Measurements from ENCODE around the gene OXSR1. TPM values are rescaled to one million over a fixed set of nuclear protein-coding genes. Genes with fewer than 3 reads are reported as not detected.
"Not testable (repeated sequence)": the region's sequence is repeated elsewhere in the genome, so short reads cannot be mapped to it uniquely, and the experiment has no call there.

Gene OXSR1
- total RNA-seq, 2 donors from 2014 or later, result 16.1 to 23.7 TPM

DNA sequence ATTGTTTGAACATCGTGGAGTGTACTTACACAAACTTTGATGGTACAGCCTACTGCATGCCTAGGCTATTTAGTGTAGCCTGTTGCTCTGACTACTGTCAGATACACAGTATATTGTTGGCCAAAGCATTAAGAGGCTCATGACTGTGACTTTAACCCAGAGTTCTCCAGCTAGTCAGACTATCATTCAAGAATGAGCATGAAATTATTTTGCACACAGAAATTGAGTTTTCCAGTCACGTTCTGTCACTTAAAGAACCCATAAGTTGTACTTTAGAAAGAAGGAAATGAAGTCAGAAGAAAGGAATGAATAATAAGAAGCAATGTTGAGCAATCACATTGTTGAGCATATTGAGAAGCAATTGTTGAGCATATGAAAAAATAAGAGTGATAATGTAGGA is 62.7 kb downstream of the OXSR1 start:
- Histone ChIP-seq H3K4me1 (no peaks in the 10 kb centered on the region), H3K9me3 (no peaks in the 10 kb centered on the region), H3K4me3 (no peak overlapping the region), H3K27ac (no peak overlapping the region), H3K27me3 (no peaks in the 10 kb centered on the region), H3K36me3 (replicated peaks in 1 of 2; ENCODE audit: insufficient read depth in 1 of 2, low read depth in 2 of 2) (peaks cover 0 to 3% of the 10 kb centered on the region in 2 donors)
- no peak for DNase-seq
- WGBS, 2 donors, result 68 to 96% methylated on average over 2 of the region's 2 CpGs
- ATAC-seq, result no peak
- TF ChIP-seq, protein P1, sequence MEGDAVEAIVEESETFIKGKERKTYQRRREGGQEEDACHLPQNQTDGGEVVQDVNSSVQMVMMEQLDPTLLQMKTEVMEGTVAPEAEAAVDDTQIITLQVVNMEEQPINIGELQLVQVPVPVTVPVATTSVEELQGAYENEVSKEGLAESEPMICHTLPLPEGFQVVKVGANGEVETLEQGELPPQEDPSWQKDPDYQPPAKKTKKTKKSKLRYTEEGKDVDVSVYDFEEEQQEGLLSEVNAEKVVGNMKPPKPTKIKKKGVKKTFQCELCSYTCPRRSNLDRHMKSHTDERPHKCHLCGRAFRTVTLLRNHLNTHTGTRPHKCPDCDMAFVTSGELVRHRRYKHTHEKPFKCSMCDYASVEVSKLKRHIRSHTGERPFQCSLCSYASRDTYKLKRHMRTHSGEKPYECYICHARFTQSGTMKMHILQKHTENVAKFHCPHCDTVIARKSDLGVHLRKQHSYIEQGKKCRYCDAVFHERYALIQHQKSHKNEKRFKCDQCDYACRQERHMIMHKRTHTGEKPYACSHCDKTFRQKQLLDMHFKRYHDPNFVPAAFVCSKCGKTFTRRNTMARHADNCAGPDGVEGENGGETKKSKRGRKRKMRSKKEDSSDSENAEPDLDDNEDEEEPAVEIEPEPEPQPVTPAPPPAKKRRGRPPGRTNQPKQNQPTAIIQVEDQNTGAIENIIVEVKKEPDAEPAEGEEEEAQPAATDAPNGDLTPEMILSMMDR (IDR thresholded peaks at IDR 0.05), result no peak
- TF ChIP-seq POLR2A (IDR thresholded peaks at IDR 0.05), result no peak
- intact Hi-C loops (cut with DNase I), result no loop called here

- 75 to 95% methylated on average over 1 of the region's 1 CpG for WGBS, 2 donors
- TF ChIP-seq POLR2A (IDR thresholded peaks at IDR 0.05), result no peak
- TF ChIP-seq, protein P1 (IDR thresholded peaks at IDR 0.05), result no peak
- Histone ChIP-seq H3K27ac (no peak overlapping the region), H3K9me3 (no peaks in the 10 kb centered on the region), H3K4me1 (no peaks in the 10 kb centered on the region), H3K27me3 (no peaks in the 10 kb centered on the region), H3K4me3 (no peak overlapping the region), H3K36me3 (replicated peaks in 1 of 2; ENCODE audit: insufficient read depth in 1 of 2, low read depth in 2 of 2) (peaks cover 0 to 2% of the 10 kb centered on the region in 2 donors)
- intact Hi-C loops (cut with DNase I), result no loop called here
- DNase-seq (no peak), ATAC-seq (no peak)
Measured at GRCh38 chr3:38229036-38229435, 63.7 kb downstream of the OXSR1 start.

DNA sequence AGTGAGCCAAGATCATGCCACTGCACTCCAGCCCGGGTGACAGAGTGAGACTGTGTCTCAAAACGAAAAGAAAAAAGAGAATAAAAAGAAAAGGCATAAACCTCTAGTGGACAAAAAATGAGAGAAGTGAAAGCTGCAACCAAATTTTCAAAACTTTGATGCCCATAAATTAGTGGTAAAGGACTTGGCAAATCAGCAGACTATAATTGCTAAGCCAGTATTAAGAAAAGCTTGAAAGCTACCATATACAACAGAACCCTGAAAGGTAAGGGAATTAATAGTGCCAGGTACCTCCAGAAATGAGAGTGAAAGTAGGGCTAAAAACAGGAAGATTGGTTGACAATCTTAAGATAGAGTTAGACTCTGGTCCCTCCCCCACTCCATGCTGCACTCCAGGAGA is 67.4 kb downstream of the OXSR1 start:
- H3K4me3 ChIP-seq, result no peak overlapping the region
- H3K36me3 ChIP-seq (replicated peaks in 1 of 2; ENCODE audit: insufficient read depth in 1 of 2, low read depth in 2 of 2), result peaks cover 2 to 10% of the 10 kb centered on the region in 2 donors
- 74 to 81% methylated on average over 2 of the region's 2 CpGs for WGBS, 2 donors
- intact Hi-C loops (cut with DNase I), result no loop called here
- no peak for DNase-seq
- H3K27ac ChIP-seq, result no peak overlapping the region
- no peaks in the 10 kb centered on the region for H3K4me1 ChIP-seq
- no peak for TF ChIP-seq POLR2A (IDR thresholded peaks at IDR 0.05)
- TF ChIP-seq, protein P1 (IDR thresholded peaks at IDR 0.05), result no peak
- no peaks in the 10 kb centered on the region for H3K9me3 ChIP-seq
- H3K27me3 ChIP-seq, result no peaks in the 10 kb centered on the region
- no peak for ATAC-seq

- ATAC-seq (no peak), DNase-seq (no peak)
- Histone ChIP-seq H3K4me1 (no peaks in the 10 kb centered on the region), H3K4me3 (no peak overlapping the region), H3K9me3 (no peaks in the 10 kb centered on the region), H3K36me3 (replicated peaks in 1 of 2; ENCODE audit: insufficient read depth in 1 of 2, low read depth in 2 of 2) (peaks cover 0 to 12% of the 10 kb centered on the region in 2 donors), H3K27ac (no peak overlapping the region), H3K27me3 (no peaks in the 10 kb centered on the region)
- TF ChIP-seq POLR2A (IDR thresholded peaks at IDR 0.05), result no peak
- intact Hi-C loops (cut with DNase I), result no loop called here
Measured at GRCh38 chr3:38235466-38235865, 70.1 kb downstream of the OXSR1 start.

- DNase-seq (no peak), ATAC-seq (no peak)
- TF ChIP-seq POLR2A (IDR thresholded peaks at IDR 0.05), result no peak
- TF ChIP-seq, protein P1 (IDR thresholded peaks at IDR 0.05), result no peak
- no peaks in the 10 kb centered on the region for H3K9me3 ChIP-seq
- H3K27me3 ChIP-seq, result no peaks in the 10 kb centered on the region
- WGBS, 2 donors, result 93 to 95% methylated on average over 2 of the region's 2 CpGs
- H3K4me3 ChIP-seq, result no peak overlapping the region
- no peak overlapping the region for H3K27ac ChIP-seq
- intact Hi-C loops (cut with DNase I), result no loop called here
- no peaks in the 10 kb centered on the region for H3K4me1 ChIP-seq
- peaks cover 2 to 12% of the 10 kb centered on the region in 2 donors for H3K36me3 ChIP-seq (replicated peaks in 1 of 2; ENCODE audit: insufficient read depth in 1 of 2, low read depth in 2 of 2)
Measured at GRCh38 chr3:38238416-38239008, 73.2 kb downstream of the OXSR1 start.

GRCh38 chr3:38242812-38243211 is 77.5 kb downstream of the OXSR1 start:
- WGBS, 2 donors, result 93 to 96% methylated on average over 4 of the region's 4 CpGs
- H3K9me3 ChIP-seq; DNase-seq; H3K4me3 ChIP-seq; ATAC-seq; H3K4me1 ChIP-seq; H3K36me3 ChIP-seq (replicated peaks in 1 of 2; ENCODE audit: insufficient read depth in 1 of 2, low read depth in 2 of 2); intact Hi-C loops (cut with DNase I); H3K27ac ChIP-seq; H3K27me3 ChIP-seq: not testable (repeated sequence)

All from body of pancreas (tissue), 4 donors.